GM18519 (cell line): Measurements from ENCODE around the gene CTCFL.
"Not testable (repeated sequence)": the region's sequence is repeated elsewhere in the genome, so short reads cannot be mapped to it uniquely, and the experiment has no call there.

ENCODE experiments used
- ATAC-seq: cut with Tn5 transposase; IDR thresholded peaks from one replicate; pipeline ENCODE4 v1.9.1; 2021; ENCODE audit warnings: mild to moderate bottlenecking, moderate library complexity; ENCODE audit not compliant: unreplicated experiment, low FRiP score

CTCFL gene

GRCh38 chr20:57511709-57512108, 13.2 kb downstream of the CTCFL start:
- ATAC-seq = not testable (repeated sequence)

- no peak for ATAC-seq
Measured at GRCh38 chr20:57509665-57510237, 15.2 kb downstream of the CTCFL start.

DNA sequence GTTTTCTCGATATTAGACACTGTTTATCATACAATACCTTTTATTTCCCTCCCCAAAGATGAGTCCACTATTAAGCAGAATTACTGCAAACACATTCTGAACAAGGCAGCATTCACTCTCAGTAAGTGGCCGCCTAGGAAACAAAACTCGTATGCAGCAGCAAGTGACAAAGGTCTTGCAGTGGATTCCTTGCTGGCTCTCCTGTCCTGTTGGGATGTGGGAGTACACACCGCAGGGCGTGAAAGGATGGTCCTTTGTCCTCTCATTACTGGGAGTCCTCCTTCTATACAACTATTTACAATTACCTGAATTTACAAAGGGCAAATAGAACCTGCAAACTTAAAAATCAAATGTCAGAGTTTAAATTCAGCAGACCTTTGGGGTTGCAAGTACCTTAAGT, 16.1 kb downstream of the CTCFL start:
- ATAC-seq = no peak

DNA sequence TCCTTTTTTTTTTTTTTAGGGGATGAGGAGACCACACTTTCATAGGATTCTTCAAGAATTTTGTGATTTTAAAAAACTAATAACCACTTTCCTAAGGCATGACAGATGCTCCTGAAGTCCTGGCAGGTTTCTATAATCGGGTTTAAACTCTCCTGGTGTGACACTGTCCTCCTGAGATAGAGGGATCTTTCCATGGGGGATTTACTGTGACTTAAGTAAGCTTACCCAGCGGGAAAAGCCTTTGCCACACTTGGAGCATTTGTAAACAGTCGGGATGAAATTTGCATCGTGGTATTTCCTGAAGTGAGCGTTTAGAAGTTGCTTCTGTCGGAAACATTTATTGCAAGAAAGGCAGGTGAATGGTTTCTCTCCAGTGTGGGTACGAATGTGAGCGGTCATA, 16.6 kb downstream of the CTCFL start:
- no peak for ATAC-seq

- ATAC-seq = no peak
Measured at GRCh38 chr20:57507477-57507876, 17.5 kb downstream of the CTCFL start.

DNA sequence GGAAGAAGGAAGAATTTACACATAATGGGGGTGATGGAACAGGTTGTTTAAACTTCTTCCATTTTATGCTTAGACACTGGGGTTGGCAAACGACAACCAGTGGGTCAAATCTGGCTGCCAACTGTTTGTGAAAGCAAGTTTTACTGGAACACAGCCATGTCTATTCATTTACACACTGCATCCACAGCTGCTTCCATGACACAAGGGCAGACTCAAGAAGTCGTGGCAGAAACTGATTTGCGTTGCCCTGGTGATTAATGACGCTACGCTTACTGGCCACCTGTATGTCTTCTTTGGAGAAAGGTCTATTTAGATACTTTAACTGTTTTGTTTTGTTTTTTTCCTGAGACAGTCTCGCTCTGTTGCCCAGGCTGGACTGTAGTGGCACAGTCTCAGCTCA, 19.0 kb downstream of the CTCFL start:
- ATAC-seq = no peak

DNA sequence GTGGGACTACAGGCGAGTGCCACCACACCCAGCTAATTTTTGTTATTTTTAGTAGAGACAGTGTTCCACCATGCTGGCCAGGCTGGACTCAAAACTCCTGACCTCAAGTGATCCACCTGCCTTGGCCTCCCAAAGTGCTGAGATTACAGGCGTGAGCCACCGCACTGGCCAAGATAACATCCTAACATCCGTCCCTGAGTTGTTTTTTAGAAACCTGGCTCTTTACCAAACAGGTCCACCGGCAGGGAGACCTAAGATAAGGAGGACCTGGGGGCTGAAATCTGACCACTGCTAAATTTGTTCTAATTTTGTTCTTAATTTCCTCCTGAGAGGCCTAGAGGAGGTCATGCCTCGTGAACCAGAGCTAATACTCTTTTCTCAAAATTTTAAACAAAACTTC, 20.5 kb downstream of the CTCFL start:
- ATAC-seq = no peak

GRCh38 chr20:57503035-57503658, 21.8 kb downstream of the CTCFL start:
- ATAC-seq = no peak

DNA sequence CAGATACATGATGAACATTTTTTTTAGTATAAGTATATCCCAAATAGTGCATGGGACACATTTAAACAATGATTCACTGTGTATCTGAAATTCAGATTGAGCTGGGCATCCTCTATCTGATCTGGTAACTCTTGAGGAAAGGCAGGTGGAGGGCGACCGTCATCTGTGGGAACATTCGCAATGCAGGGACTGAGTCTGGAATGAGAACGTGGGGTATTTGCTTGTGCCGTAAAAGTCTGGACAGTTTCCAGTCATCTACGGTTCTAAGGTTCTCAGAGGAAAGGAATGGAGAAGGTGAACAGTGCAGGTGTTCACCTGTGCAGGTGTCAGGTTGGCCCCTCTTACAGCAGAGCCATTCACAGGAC, 22.6 kb downstream of the CTCFL start:
- ATAC-seq = no peak

GRCh38 chr20:57501461-57502335, 23.2 kb downstream of the CTCFL start:
- ATAC-seq = no peak

GRCh38 chr20:57500962-57501361, 24.0 kb downstream of the CTCFL start:
- no peak for ATAC-seq

- ATAC-seq = no peak
Measured at GRCh38 chr20:57500235-57500634, 24.7 kb downstream of the CTCFL start.

- ATAC-seq = no peak
Measured at GRCh38 chr20:57499676-57500075, 25.3 kb downstream of the CTCFL start.

- no peak for ATAC-seq
Measured at GRCh38 chr20:57498425-57499400, 26.2 kb downstream of the CTCFL start.

GRCh38 chr20:57496592-57496991, 28.3 kb downstream of the CTCFL start:
- no peak for ATAC-seq

DNA sequence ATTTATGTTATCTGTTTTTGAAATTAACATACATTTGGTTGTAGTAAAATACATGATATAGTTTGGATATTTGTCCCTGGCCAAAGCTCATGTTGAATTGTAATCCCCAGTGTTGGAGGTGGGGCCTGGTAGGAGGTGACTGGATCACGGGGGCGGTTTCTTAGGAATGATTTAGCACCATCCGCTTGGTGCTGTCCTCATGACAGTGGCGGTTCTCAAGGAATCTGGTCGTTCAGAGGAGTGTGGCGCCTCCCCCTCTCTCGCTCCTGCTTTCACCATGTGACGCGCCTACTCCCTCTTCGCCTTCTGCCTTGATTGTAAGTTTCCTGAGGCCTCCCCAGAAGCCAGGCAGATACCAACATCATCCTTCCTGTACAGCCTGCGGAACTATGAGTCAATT, 29.0 kb downstream of the CTCFL start:
- ATAC-seq = no peak

GRCh38 chr20:57493091-57493615, 31.8 kb downstream of the CTCFL start:
- no peak for ATAC-seq

- no peak for ATAC-seq
Measured at GRCh38 chr20:57491373-57491772, 33.6 kb downstream of the CTCFL start.

DNA sequence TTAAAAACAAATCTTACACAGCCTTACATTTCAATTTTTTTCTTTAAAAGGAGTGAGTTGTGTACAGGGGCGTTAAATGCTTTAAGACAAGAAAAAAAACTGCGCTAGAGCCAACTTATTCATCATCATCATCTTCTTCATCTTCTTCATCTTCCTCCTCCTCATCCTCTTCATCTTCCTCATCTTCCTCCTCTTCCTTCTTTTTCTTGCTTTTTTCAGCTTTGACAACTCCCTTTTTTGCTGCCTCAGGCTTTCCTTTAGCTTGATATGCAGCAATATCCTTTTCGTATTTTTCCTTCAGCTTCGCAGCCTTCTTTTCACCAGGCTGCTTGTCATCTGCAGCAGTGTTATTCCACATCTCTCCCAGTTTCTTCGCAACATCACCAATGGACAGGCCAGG, 36.7 kb downstream of the CTCFL start:
- ATAC-seq = not testable (repeated sequence)

GRCh38 chr20:57485770-57486169, 39.2 kb downstream of the CTCFL start:
- ATAC-seq = no peak
